Measurements from ENCODE around the gene STUM. TPM values are rescaled to one million over a fixed set of nuclear protein-coding genes. Genes with fewer than 3 reads are reported as not detected.

Gene STUM
- total and polyA plus RNA-seq, 12 donors = 0.13 to 0.44 (median 0.24) TPM; not detected in 1

DNA sequence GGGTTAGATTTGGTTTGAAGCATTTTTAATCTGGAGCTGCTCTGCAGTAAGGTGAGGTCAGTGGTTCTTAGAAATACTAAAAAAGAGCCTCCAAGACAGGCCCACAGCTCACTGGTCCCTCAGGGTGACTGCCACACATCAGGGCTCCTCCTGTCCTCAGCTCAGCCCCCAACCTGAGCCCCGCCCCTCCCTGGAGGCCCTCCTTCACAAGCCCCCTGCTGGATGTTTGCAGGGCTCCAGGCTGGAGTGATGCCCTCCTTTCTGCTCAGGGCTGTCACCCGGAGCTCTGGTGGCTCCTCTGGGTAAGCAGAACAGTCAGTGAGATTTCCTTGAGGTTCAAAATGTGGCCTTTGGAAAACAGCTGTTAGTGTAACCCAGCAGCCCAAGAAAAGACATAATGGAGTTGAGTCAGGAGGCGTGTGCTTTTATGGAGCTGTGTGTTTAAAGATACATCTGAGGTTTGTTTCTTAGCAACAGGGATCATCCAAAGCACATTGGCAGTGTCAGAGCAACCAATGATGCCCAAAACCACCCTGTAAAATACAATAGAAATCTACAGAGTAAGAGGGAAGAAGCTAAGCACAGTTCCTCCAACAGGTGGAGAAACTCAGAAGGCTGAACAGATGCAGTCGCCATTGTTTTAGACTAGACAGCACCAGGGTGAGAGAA is 21.4 kb downstream of the STUM start:
- Histone ChIP-seq H3K9me3 (replicated peaks in 1 of 3) (no peaks in the 10 kb centered on the region), H3K27me3 (no peaks in the 10 kb centered on the region), H3K36me3 (replicated peaks in 1 of 2) (no peaks in the 10 kb centered on the region), H3K4me3 (no peak overlapping the region), H3K27ac (no peak overlapping the region), H3K4me1 (replicated peaks in 1 of 2) (no peaks in the 10 kb centered on the region)
- TF ChIP-seq POLR2A (IDR thresholded peaks at IDR 0.05) = no peak
- TF ChIP-seq, protein P1, sequence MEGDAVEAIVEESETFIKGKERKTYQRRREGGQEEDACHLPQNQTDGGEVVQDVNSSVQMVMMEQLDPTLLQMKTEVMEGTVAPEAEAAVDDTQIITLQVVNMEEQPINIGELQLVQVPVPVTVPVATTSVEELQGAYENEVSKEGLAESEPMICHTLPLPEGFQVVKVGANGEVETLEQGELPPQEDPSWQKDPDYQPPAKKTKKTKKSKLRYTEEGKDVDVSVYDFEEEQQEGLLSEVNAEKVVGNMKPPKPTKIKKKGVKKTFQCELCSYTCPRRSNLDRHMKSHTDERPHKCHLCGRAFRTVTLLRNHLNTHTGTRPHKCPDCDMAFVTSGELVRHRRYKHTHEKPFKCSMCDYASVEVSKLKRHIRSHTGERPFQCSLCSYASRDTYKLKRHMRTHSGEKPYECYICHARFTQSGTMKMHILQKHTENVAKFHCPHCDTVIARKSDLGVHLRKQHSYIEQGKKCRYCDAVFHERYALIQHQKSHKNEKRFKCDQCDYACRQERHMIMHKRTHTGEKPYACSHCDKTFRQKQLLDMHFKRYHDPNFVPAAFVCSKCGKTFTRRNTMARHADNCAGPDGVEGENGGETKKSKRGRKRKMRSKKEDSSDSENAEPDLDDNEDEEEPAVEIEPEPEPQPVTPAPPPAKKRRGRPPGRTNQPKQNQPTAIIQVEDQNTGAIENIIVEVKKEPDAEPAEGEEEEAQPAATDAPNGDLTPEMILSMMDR (IDR thresholded peaks at IDR 0.05) = no peak
- intact Hi-C loops (cut with DNase I) = no loop called here
- no peak for DNase-seq
- WGBS, 4 donors = 51 to 73% (median 62%) methylated on average over 2 to 4 of the region's 4 CpGs

- intact Hi-C loops (cut with DNase I) = no loop called here
- no peak overlapping the region for H3K4me3 ChIP-seq
- TF ChIP-seq, protein P1 (IDR thresholded peaks at IDR 0.05) = no peak
- TF ChIP-seq POLR2A (IDR thresholded peaks at IDR 0.05) = no peak
- no peak for DNase-seq
- no peaks in the 10 kb centered on the region for H3K27me3 ChIP-seq
- no peaks in the 10 kb centered on the region for H3K9me3 ChIP-seq (replicated peaks in 1 of 3)
- H3K27ac ChIP-seq = no peak overlapping the region
- H3K36me3 ChIP-seq (replicated peaks in 1 of 2) = no peaks in the 10 kb centered on the region
- no peaks in the 10 kb centered on the region for H3K4me1 ChIP-seq (replicated peaks in 1 of 2)
- WGBS, 4 donors = 77 to 86% (median 80%) methylated on average over 6 of the region's 6 CpGs
Observed at GRCh38 chr1:226571893-226572292, 23.3 kb downstream of the STUM start.

- Histone ChIP-seq H3K27me3 (no peaks in the 10 kb centered on the region), H3K27ac (no peak overlapping the region), H3K4me1 (replicated peaks in 1 of 2) (no peaks in the 10 kb centered on the region), H3K36me3 (replicated peaks in 1 of 2) (no peaks in the 10 kb centered on the region), H3K9me3 (replicated peaks in 1 of 3) (no peaks in the 10 kb centered on the region), H3K4me3 (no peak overlapping the region)
- DNase-seq = no peak
- TF ChIP-seq, protein P1 (IDR thresholded peaks at IDR 0.05) = no peak
- TF ChIP-seq POLR2A (IDR thresholded peaks at IDR 0.05) = no peak
- WGBS, 4 donors = 82 to 92% (median 88%) methylated on average over 7 to 8 of the region's 8 CpGs
- intact Hi-C loops (cut with DNase I) = no loop called here
Observed at GRCh38 chr1:226572325-226572726, 23.8 kb downstream of the STUM start.

DNA sequence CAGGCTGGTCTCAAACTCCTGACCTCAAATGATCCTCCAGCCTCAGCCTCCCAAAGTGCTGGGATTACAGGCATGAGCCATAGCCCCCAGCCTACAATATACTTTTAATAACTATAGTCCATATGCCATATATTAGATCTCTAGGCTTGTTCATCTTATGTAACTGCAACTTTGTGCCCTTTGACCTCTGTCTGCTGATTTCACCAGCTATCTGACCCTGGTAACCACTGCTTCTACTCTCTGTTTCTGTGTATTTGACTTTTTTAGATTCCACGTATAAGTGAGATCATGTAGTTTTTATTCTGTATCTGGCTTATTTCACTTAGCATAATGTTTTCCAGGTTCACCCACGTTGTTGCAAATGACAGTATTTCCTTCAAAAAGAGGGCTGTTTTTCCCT is 25.5 kb downstream of the STUM start:
- H3K4me1 ChIP-seq (replicated peaks in 1 of 2) = no peaks in the 10 kb centered on the region
- no peak overlapping the region for H3K4me3 ChIP-seq
- no peak overlapping the region for H3K27ac ChIP-seq
- intact Hi-C loops (cut with DNase I) = no loop called here
- H3K27me3 ChIP-seq = no peaks in the 10 kb centered on the region
- no peaks in the 10 kb centered on the region for H3K36me3 ChIP-seq (replicated peaks in 1 of 2)
- 67 to 78% (median 74%) methylated on average over 2 of the region's 2 CpGs for WGBS, 4 donors
- no peaks in the 10 kb centered on the region for H3K9me3 ChIP-seq (replicated peaks in 1 of 3)
- DNase-seq = no peak
- TF ChIP-seq POLR2A (IDR thresholded peaks at IDR 0.05) = no peak
- TF ChIP-seq, protein P1 (IDR thresholded peaks at IDR 0.05) = no peak

Data from adrenal gland (tissue), 12 donors.